ENCODE results near the gene HRC. TPM values are rescaled to one million over a fixed set of nuclear protein-coding genes. Genes with fewer than 3 reads are reported as not detected.
"Not testable (repeated sequence)": the region's sequence is repeated elsewhere in the genome, so short reads cannot be mapped to it uniquely, and the experiment has no call there.

HRC gene
- polyA plus RNA-seq, 1 experiment, result not detected

DNA sequence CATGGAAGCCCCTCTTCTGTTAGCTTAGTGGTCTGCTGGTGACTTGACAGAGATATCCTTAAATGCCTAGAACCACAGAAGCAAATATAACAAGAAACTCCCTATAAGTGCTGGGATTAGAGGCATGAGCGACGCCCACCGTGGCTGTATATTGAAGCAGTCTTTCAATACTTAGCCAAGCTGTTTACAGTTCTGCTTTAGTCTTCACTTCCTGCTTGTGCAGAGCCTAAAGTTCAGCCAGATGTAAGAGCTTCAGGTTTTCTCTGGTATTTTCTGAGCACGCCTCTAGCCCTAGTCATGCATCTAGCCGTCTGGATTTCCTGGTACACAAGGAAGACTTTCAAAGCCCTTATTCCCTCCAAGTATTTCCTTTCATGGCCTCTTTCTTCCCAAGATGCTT, 30.9 kb upstream of the HRC start:
- CTCF ChIA-PET, result interaction anchor here (0.5 to 5.3 kb wide), 4 partner anchors 12 to 367 kb away, joined by 3 to 54 read pairs (median 5); no protein-coding TSS in a partner anchor
- H3K27me3 ChIP-seq (ENCODE audit: control insufficient read depth, insufficient read depth, low read length), result no peaks in the 10 kb centered on the region
- no peak overlapping the region for H3K27ac ChIP-seq (ENCODE audit: low read depth, low read length)
- peaks cover 14% of the 10 kb centered on the region for H3K9me3 ChIP-seq (ENCODE audit: control insufficient read depth, insufficient read depth, low read length)
- POLR2A ChIA-PET, result interaction anchor here (0.6 kb wide), 1 partner anchor 1204 kb away, joined by 4 read pairs; no protein-coding TSS in a partner anchor
- no peak for TF ChIP-seq CTCF (IDR thresholded peaks at IDR 0.05; ENCODE audit: low read depth, low read length)
- no peak overlapping the region for H3K4me3 ChIP-seq (ENCODE audit: low read depth, low read length)
- DNase-seq (ENCODE audit: low read depth, low spot score), result no peak

GRCh38 chr19:49182848-49183375, 27.7 kb upstream of the HRC start:
- ChIA-PET CTCF (interaction anchor here (1.2 kb wide), 1 partner anchor 16 kb away, joined by 4 read pairs; no protein-coding TSS in a partner anchor), POLR2A (no interaction called here)
- peaks cover 9% of the 10 kb centered on the region; the same call in 1 of the 2 replicates for H3K9me3 ChIP-seq (ENCODE audit: control insufficient read depth, insufficient read depth, low read length)
- no peak overlapping the region for H3K4me3 ChIP-seq (ENCODE audit: low read depth, low read length)
- no peak for DNase-seq (ENCODE audit: low read depth, low spot score)
- no peak for TF ChIP-seq CTCF (IDR thresholded peaks at IDR 0.05; ENCODE audit: low read depth, low read length)
- H3K27ac ChIP-seq (ENCODE audit: low read depth, low read length), result no peak overlapping the region
- H3K27me3 ChIP-seq (ENCODE audit: control insufficient read depth, insufficient read depth, low read length), result no peaks in the 10 kb centered on the region

GRCh38 chr19:49182010-49182847, 27.0 kb upstream of the HRC start:
- not testable (repeated sequence) for H3K4me3 ChIP-seq (ENCODE audit: low read depth, low read length); H3K27ac ChIP-seq (ENCODE audit: low read depth, low read length); H3K9me3 ChIP-seq (ENCODE audit: control insufficient read depth, insufficient read depth, low read length); H3K27me3 ChIP-seq (ENCODE audit: control insufficient read depth, insufficient read depth, low read length); DNase-seq (ENCODE audit: low read depth, low spot score)
- ChIA-PET CTCF (interaction anchor here (1.2 kb wide), 1 partner anchor 17 kb away, joined by 4 read pairs; no protein-coding TSS in a partner anchor), POLR2A (interaction anchor here (0.7 kb wide), 1 partner anchor 293 kb away, joined by 8 read pairs; no protein-coding TSS in a partner anchor)

DNA sequence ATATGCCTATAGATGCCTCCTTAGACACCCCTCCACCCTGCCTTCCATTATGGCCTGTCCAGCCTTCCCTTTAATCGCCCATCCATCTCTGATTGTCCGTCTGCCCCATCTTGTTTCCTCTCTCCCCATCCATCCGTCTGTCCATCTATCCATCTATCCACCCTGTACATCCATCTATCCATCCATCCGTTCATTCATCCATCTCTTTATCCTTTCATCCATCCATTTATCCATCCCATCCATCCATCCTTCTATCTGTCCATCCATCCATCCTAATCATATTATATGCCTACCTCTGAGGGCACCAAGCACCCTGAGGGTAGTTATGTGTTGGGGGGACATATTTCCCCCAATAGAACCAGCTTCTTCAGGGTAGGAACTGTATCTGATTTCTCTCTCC, 25.5 kb upstream of the HRC start:
- Histone ChIP-seq H3K27me3 (ENCODE audit: control insufficient read depth, insufficient read depth, low read length) (no peaks in the 10 kb centered on the region), H3K9me3 (ENCODE audit: control insufficient read depth, insufficient read depth, low read length) (peaks cover 9% of the 10 kb centered on the region; the same call in 1 of the 2 replicates), H3K4me3 (ENCODE audit: low read depth, low read length) (no peak overlapping the region), H3K27ac (ENCODE audit: low read depth, low read length) (no peak overlapping the region)
- POLR2A ChIA-PET, result no interaction called here
- no peak for TF ChIP-seq CTCF (IDR thresholded peaks at IDR 0.05; ENCODE audit: low read depth, low read length)
- CTCF ChIA-PET, result interaction anchor here (0.6 to 1.0 kb wide), 2 partner anchors 18 to 203 kb away, joined by 3 read pairs; no protein-coding TSS in a partner anchor
- no peak for DNase-seq (ENCODE audit: low read depth, low spot score)

GRCh38 chr19:49173198-49173597, 18.0 kb upstream of the HRC start:
- ChIA-PET CTCF (no interaction called here), POLR2A (no interaction called here)
- TF ChIP-seq CTCF (IDR thresholded peaks at IDR 0.05; ENCODE audit: low read depth, low read length), result no peak
- Histone ChIP-seq H3K9me3 (ENCODE audit: control insufficient read depth, insufficient read depth, low read length) (no peaks in the 10 kb centered on the region), H3K27ac (ENCODE audit: low read depth, low read length) (no peak overlapping the region), H3K27me3 (ENCODE audit: control insufficient read depth, insufficient read depth, low read length) (no peaks in the 10 kb centered on the region), H3K4me3 (ENCODE audit: low read depth, low read length) (no peak overlapping the region)
- DNase-seq (ENCODE audit: low read depth, low spot score), result no peak
